ENCODE measurements around the gene UBXN10. TPM values are rescaled to one million over a fixed set of nuclear protein-coding genes. Genes with fewer than 3 reads are reported as not detected.

UBXN10 gene
- total RNA-seq, 1 donor from 2014 or later, result 0.52 TPM

Other genes starting within 250 kb of the UBXN10 start
- gene PLA2G2A, start 206.5 kb upstream of the UBXN10 start, total RNA-seq, result not detected
- gene PLA2G5, start 115.9 kb upstream of the UBXN10 start, total RNA-seq, result 0.52 TPM
- gene PLA2G2D, start 66.6 kb upstream of the UBXN10 start, total RNA-seq, result not detected
- not detected for gene PLA2G2F, start 46.8 kb upstream of the UBXN10 start, total RNA-seq
- not detected for gene PLA2G2C, start 422 bp downstream of the UBXN10 start, total RNA-seq
- gene VWA5B1, start 104.8 kb downstream of the UBXN10 start, total RNA-seq, result 0.52 TPM

Measured in skeletal muscle tissue (tissue), 1 donor.